T-helper 1 cell (primary cell): Measurements from ENCODE around the gene CD2BP2.
A peak's percentile ranks its signal among the peaks of the same experiment; 100 is the strongest.
"Not testable (repeated sequence)": the region's sequence is repeated elsewhere in the genome, so short reads cannot be mapped to it uniquely, and the experiment has no call there.

ENCODE experiments used
- DNase-seq, 5 donors: peaks; one replicate each; pipeline ENCODE4 v3.0.0-alpha.2; 2012 to 2020

The CD2BP2 gene

GRCh38 chr16:30358990-30359870 lies 4.1 kb upstream of the CD2BP2 start:
- DNase-seq = no peak

DNA sequence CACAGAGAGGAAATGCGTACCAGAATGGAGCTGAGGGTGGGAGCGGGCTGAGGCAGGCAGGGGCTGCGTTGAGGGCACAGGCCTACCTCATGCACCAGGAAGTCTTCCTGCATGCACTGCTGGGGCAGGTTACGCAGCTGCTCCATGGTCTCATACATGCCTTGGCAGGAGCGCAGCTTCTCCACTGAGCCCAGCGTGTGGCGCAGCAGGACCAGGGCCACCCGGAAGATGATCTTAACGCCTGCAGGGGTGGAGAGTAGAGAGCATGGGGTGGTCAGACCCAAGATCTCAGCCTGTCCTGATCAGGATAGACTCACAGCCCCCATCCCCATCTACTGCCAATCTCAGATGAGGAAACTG lies 3.4 kb upstream of the CD2BP2 start:
- DNase-seq = no peak

DNA sequence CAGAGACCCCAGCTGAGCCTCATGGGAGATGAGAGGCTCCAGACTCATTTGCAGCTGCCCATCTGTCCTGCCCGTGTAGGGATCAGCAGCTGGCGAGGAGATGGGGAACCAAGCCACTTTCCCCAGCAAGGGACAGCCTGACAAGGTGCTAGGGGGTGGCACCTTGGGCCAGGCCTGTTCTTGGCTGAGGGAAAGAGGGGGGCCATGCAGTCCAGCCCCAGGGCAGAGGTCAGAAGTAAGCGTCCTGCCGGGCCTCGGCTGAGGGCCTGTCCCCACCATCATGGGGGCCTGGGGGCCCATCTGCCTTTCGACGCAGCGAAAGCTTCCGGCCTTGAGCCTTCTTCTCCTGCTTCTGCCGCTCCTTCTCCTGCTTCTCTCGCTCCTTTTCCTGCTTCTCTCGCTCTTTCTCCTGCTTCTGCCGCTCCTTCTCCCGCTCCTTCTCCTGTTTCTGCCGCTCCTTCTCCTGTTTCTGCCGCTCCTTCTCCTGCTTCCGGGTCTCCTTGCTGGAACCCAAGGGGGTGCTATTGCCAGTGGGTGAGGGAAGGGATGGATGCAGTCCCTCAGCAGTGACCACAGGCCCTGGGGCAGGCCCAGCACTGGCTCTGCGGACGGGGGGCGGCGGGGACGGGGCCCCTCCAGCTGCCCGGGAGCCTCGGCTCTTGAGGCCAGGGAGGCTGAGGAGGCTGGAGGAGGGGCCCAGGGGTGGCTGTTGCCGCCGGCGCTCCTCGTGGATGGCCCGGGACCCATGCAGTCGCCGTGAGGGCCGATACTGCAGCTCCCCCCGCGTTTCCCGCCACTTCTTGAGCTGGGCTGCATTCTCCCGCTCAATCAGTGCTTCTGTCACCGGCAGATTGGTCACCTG lies 2.8 kb upstream of the CD2BP2 start:
- no peak for DNase-seq

GRCh38 chr16:30357085-30357714 lies 2.1 kb upstream of the CD2BP2 start:
- DNase-seq = no peak

- no peak for DNase-seq
These were observed 1.4 kb upstream of the CD2BP2 start for GRCh38 chr16:30356401-30357084.

DNA sequence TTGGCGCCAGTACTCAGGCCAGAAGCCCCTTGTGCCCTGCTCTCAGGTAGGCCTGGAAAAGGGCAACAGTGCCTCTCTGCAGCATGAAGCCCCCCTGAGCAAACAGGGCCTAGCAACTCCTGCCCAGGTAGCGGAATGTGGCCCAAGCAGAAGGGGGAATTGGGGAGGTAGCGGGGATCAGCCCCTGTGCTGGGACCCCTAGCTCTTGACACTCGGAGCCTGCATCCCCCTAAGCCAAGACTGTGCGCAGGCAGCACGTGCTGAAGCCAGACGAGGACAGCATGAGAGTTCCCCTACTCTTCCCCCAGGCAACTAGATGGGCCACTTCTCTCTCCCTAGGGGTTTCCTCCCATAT lies 823 bp upstream of the CD2BP2 start:
- no peak for DNase-seq

DNA sequence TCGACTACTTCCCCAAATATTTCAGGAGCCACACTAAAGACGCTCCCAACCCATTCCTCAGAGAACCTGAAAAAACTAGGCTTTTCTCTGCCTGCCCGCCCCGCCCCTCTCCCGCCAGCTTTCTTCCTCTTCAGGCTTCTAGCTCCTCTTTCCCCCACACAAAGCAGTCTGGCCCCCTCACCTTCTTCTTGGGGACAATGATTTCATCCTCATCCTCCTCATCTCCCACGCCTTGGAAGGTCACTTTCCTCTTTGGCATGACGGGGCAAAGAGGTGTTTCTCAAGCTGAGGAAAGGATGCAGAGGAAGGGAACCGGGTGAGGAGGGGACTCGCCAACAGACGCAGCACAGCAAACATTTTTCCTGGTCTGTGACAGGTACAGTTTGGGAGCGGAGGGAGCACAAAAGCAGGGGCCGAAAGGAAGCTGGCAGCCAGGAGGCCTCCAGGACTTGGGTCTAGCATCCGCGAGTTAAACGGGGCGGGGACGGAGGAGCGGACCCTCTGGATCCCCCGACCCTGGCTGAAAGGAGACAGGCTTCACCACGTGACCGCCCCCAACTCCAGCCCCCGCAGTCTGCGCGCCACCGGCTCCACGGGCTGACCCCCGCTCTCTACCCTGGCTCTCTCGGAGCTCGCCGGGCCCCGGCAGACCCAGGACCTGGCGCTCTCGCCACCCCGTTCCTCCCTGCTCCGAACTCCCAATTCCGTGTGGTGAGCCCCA lies 525 bp downstream of the CD2BP2 start:
- no peak for DNase-seq

DNA sequence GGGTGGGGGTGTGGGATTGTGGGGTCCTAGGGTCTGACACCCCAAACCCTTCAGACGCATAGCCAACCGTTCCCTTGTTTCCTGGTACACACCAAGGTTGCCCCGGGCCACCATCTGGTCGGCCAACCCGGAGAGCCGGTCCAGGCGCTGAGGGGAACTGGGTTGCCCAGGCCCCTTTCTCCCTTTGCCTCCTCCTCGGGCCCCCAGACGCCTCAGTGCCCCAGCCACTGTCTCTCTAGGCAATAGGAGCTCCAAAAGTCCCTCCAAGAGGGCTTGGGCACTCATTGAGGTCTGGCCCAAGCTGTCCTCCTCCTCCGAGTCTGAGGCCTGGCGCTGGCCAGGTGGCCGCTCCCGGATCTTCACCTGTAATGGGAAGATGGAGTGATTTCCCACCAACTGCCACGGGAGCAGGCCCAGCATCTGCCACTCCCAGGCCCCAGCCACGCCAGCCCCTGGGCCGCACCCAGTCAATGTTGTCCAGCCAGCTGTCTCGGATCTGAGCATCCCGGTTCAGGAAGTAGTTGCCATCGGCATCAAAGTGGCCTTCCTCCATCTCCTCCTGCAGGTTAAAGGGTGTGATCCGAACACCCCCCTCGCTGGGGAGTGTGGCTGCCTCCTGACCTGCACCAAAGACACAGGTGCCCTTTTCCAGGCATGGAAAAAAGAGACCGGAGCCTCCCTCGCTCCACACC lies 1.5 kb downstream of the CD2BP2 start:
- no peak for DNase-seq

- no peak for DNase-seq
These were observed 2.4 kb downstream of the CD2BP2 start for GRCh38 chr16:30352488-30353401.

- no peak for DNase-seq
These were observed 3.3 kb downstream of the CD2BP2 start for GRCh38 chr16:30351586-30352419.

DNA sequence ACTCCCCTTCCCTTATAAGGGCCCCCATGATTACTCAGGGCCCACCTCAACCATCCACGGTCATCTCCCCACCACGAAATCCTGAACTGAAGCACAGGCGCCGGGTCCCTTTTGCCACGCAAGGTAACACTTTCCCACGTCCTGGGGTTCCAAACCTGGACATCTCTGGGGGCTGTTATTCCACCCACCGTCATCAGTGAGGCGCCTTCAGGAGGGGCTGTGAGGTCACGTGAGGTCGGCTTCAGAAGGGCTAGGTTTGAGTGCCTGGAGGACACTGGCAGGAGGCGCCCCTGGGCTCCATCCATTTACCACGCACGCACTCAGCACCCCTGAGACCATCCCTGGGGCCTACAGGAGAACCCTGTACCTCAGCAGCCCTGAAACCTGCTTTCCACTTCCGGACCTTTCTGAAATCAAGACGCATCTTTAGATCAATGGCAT lies 4.1 kb downstream of the CD2BP2 start:
- DNase-seq = no peak

DNA sequence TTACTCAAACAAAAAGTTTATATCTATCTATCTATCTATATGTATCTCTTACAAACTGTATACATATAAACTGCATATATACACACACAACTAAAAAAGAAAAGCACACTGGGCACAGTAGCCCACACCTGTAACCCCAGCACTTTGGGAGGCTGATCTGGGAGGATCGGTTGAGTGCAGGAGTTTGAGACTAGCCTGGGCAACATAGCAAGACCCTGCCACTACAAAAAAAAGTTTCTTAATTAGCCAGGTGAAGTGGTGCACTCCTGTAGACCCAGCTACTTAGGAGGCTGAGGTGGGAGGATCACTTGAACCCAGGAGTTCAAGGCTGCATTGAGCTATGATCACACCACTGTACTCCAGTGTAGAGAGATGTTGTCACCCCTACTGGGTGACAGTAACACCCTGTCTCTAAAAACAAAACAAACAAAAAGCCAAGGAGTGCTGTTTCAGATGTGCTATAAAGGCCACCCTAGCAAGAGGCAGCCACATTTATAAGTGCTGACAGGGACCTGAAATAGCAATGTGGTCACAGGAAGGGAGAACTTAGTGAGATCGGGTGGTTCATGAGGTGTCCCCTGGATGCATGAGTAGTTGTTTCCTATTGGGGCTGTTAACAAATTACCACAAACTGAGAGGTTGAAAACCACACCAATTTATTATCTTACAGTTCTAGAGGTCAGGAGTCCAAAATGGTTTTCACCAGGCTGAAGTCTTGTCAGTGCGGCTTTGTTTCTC lies 4.8 kb downstream of the CD2BP2 start:
- DNase-seq = peak in 1 of 5 donors; percentile 45

GRCh38 chr16:30349675-30350074 lies 5.4 kb downstream of the CD2BP2 start:
- DNase-seq = no peak

- DNase-seq = no peak
These were observed 6.2 kb downstream of the CD2BP2 start for GRCh38 chr16:30348929-30349328.

- DNase-seq = no peak
These were observed 7.0 kb downstream of the CD2BP2 start for GRCh38 chr16:30348113-30348512.

- no peak for DNase-seq
These were observed 8.8 kb downstream of the CD2BP2 start for GRCh38 chr16:30346286-30346685.

- DNase-seq = not testable (repeated sequence)
These were observed 11.7 kb downstream of the CD2BP2 start for GRCh38 chr16:30343491-30343820.

DNA sequence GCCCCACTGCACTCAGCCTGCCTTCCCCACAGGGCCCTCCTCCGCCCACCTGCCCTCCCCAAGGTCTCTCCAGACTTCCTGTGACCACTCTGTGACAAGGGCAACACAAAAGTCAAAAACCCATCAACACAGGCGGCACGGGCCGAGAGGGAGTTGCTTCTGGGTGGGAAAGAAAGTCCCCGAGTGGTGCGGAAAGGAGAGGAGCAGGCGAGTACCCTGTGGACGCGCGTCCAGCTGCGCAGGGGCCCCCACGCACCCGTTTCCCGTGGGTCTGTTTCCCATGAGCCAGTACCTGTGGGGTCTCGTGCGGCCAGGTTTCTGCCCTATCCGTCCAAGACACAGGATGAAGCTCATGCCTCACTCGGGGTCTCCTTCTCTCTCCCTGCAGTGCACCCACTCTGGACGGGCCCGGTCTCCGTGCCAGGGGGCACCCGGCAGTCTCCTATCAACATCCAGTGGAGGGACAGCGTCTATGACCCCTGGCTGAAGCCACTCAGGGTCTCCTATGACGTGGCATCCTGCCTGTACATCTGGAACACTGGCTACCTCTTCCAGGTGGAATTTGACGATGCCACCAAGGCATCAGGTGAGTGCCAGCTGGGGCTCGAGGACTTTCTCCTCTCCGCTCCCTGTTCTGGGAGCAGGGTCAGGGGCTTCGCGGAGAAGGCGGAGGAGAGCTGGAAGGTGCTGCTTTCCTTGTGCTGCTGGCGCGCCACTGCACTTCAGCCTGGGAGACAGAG lies 12.2 kb downstream of the CD2BP2 start:
- DNase-seq = no peak
